Activated T-helper 1 cell treated with anti-CD3 and anti-CD28 coated beads, Interleukin-12 subunit alpha, Interleukin-12 subunit beta, Interleukin-2, Interleukin-4 antibody, amounts not matched to agents 30 ng/mL and 10 ng/mL and 1 ng/mL, durations not matched to agents 14 hours and 24 hours and 36 hours (primary cell): ENCODE data around the gene GALNT17. TPM values are rescaled to one million over a fixed set of nuclear protein-coding genes. Genes with fewer than 3 reads are reported as not detected.

ENCODE experiments used
- DNase-seq: peaks from one replicate; pipeline ENCODE4 v3.0.0; 2021; ENCODE audit warnings: low spot score
- H3K27ac Mint-ChIP-seq: one replicate; pipeline ENCODE4 v1.8.0; 2021; ENCODE audit warnings: mild to moderate bottlenecking, mixed read lengths
- H3K27me3 Mint-ChIP-seq: one replicate; pipeline ENCODE4 v1.8.0; 2022; ENCODE audit warnings: mild to moderate bottlenecking, moderate library complexity, mixed read lengths; ENCODE audit not compliant: insufficient read depth
- H3K36me3 Mint-ChIP-seq: one replicate; pipeline ENCODE4 v1.8.0; 2021; ENCODE audit warnings: low read depth, mixed read lengths
- H3K4me1 Mint-ChIP-seq: one replicate; pipeline ENCODE4 v1.8.0; 2021; ENCODE audit warnings: low read depth, mixed read lengths
- H3K4me3 Mint-ChIP-seq: one replicate; pipeline ENCODE4 v1.8.0; 2021; ENCODE audit warnings: mild to moderate bottlenecking, moderate library complexity, mixed read lengths
- H3K9me3 Mint-ChIP-seq: one replicate; pipeline ENCODE4 v1.8.0; 2021; ENCODE audit warnings: mixed read lengths
- intact Hi-C: fragments of 100-400 bp; cut with micrococcal nuclease; formaldehyde crosslinking; loops from one replicate; pipeline ENCODE4 v1.15.1; 2024
- total RNA-seq: library from RNA; stranded (reverse); gene quantifications from 2 replicates; pipeline ENCODE4 v1.2.3, GENCODE V29; 2022

GALNT17 gene
- total RNA-seq, 1 donor from 2014 or later: not detected

DNA sequence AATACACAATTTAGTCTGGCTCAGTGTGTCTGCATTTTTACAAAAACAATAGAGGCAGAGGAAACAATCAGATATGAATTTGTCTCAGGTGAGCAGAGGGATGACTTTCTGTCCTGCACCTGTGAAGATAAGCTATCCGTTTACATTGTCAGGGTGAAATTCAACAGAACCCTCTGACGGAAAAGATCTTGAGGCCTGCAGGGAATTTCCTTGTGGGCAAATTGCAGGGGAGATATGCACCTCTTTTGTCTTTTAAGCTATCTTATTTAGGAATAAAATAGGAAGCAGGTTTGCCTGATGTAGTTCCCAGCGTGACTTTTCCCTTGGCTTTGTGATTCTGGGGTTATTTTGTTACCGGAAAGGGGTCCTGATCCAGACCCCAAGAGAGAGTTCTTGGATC lies 325.1 kb downstream of the GALNT17 start:
- Mint-ChIP-seq H3K4me3 (no peak overlapping the region), H3K9me3 (peaks cover 43% of the 10 kb centered on the region), H3K36me3 (no peaks in the 10 kb centered on the region), H3K27me3 (no peaks in the 10 kb centered on the region), H3K4me1 (no peaks in the 10 kb centered on the region), H3K27ac (no peak overlapping the region)
- intact Hi-C loops: no loop called here
- DNase-seq: no peak

- Mint-ChIP-seq H3K27me3 (no peaks in the 10 kb centered on the region), H3K9me3 (peaks cover 49% of the 10 kb centered on the region), H3K4me3 (no peak overlapping the region), H3K36me3 (no peaks in the 10 kb centered on the region), H3K27ac (no peak overlapping the region), H3K4me1 (no peaks in the 10 kb centered on the region)
- intact Hi-C loops: no loop called here
- no peak for DNase-seq
Measured at GRCh38 chr7:71457846-71458590, 326.1 kb downstream of the GALNT17 start.

DNA sequence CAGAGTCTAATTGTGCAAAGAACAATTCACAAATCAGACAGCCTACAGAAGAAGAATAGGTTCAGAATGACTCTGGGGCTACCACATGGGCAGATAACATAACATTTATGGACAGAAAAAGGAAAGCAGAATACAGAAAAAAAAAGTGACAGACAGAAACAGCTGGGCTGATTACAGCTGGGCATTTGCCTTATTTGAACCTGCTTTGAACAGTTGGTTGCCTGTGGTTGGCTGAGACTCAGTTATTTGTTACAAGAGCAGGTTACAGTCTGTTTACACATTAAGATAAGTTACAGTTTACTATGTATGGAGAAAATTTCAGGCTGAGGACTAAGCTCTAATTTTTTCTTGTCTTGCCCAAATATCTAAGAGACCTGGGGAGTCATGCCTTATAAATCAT lies 327.2 kb downstream of the GALNT17 start:
- H3K27ac Mint-ChIP-seq: no peak overlapping the region
- intact Hi-C loops: no loop called here
- no peaks in the 10 kb centered on the region for H3K27me3 Mint-ChIP-seq
- peaks cover 47% of the 10 kb centered on the region for H3K9me3 Mint-ChIP-seq
- no peaks in the 10 kb centered on the region for H3K4me1 Mint-ChIP-seq
- H3K4me3 Mint-ChIP-seq: no peak overlapping the region
- DNase-seq: no peak
- no peaks in the 10 kb centered on the region for H3K36me3 Mint-ChIP-seq

- intact Hi-C loops: no loop called here
- Mint-ChIP-seq H3K9me3 (peaks cover 53% of the 10 kb centered on the region), H3K36me3 (no peaks in the 10 kb centered on the region), H3K27me3 (no peaks in the 10 kb centered on the region), H3K4me1 (no peaks in the 10 kb centered on the region), H3K4me3 (no peak overlapping the region), H3K27ac (no peak overlapping the region)
- DNase-seq: no peak
Measured at GRCh38 chr7:71461572-71461971, 329.6 kb downstream of the GALNT17 start.

DNA sequence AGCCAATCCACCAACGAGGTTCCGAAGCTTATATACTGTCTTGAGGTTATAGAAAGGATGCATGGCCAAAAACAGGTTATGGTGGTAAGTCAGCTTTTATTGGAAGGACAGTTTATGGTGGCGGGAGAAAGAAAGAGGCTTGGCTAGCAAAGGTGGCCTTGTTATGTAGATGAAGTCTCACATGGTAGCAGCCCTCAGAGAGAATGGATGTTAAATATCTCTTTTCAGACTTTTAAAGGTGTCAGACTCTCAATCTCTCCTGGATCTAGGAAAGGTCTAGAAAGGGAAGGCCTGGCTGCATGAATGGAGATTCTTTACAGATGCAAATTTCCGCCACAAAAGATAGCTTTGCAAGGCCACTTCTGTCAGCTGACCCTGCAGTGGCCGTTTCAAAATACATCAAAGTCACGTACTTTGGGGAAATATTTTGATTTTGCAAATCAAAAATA lies 333.8 kb downstream of the GALNT17 start:
- Mint-ChIP-seq H3K36me3 (no peaks in the 10 kb centered on the region), H3K9me3 (peaks cover 47% of the 10 kb centered on the region), H3K27me3 (no peaks in the 10 kb centered on the region), H3K4me1 (no peaks in the 10 kb centered on the region), H3K4me3 (no peak overlapping the region), H3K27ac (no peak overlapping the region)
- intact Hi-C loops: no loop called here
- no peak for DNase-seq

DNA sequence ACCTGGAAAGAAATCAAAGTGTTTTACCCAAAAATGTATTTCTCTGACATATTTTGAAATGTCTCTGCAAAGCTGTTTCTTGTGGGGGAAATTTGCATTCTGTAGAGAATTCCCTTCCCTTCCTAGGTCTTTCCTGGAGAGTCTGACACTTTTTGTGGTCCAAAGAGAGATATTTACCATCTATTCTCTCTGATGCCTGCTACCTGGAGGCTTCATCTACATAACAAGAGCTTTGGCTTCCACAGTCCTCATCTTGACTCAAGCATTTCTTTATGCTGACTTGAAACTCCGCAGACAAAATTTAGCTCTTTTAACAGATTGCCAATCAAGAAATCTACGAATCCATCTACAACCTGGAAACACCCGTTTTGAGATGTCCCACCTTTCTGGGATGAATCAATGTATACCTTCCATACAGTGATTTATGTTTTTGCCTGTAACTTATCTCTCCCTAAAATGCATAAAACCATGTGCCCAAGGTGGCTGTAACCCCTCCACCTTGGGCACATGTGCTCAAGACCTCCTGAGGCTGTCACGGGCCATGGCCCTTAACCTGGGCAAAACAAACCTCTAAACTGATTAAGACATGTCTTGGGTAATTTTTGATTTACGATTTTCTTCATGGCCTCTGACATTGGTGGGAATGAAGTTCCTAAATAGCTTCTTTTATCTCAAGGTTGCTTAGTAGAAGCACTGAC lies 334.7 kb downstream of the GALNT17 start:
- Mint-ChIP-seq H3K4me3 (no peak overlapping the region), H3K36me3 (no peaks in the 10 kb centered on the region), H3K4me1 (no peaks in the 10 kb centered on the region), H3K27me3 (no peaks in the 10 kb centered on the region), H3K27ac (no peak overlapping the region), H3K9me3 (peaks cover 40% of the 10 kb centered on the region)
- intact Hi-C loops: no loop called here
- DNase-seq: no peak

DNA sequence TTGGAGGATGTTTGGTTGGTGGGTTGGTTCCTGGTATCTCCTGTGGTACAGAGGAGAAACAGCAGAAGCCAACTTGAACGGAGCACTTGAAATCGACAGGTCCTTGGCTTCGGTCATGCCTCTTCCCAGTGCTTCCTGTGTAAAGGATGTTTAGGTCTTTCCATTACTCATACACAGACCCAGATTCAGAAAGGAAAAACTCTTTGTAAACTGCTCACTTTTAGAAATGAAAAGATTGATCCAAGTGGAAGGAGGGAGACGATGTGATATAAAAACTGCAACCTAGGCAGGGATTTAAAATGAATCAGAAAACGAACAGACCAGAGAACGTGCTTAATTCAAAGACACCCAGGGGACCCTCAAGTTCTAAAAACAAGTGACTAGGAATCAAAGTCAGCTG lies 338.4 kb downstream of the GALNT17 start:
- intact Hi-C loops: no loop called here
- Mint-ChIP-seq H3K27me3 (no peaks in the 10 kb centered on the region), H3K4me3 (no peak overlapping the region), H3K36me3 (no peaks in the 10 kb centered on the region), H3K9me3 (peaks cover 24% of the 10 kb centered on the region), H3K27ac (no peak overlapping the region), H3K4me1 (no peaks in the 10 kb centered on the region)
- no peak for DNase-seq

- no peak for DNase-seq
- H3K36me3 Mint-ChIP-seq: no peaks in the 10 kb centered on the region
- no peaks in the 10 kb centered on the region for H3K4me1 Mint-ChIP-seq
- intact Hi-C loops: no loop called here
- H3K27ac Mint-ChIP-seq: no peak overlapping the region
- no peaks in the 10 kb centered on the region for H3K27me3 Mint-ChIP-seq
- H3K4me3 Mint-ChIP-seq: no peak overlapping the region
- peaks cover 24% of the 10 kb centered on the region for H3K9me3 Mint-ChIP-seq
Measured at GRCh38 chr7:71470830-71471229, 338.9 kb downstream of the GALNT17 start.

- H3K9me3 Mint-ChIP-seq: peaks cover 19% of the 10 kb centered on the region
- H3K36me3 Mint-ChIP-seq: no peaks in the 10 kb centered on the region
- intact Hi-C loops: no loop called here
- no peaks in the 10 kb centered on the region for H3K4me1 Mint-ChIP-seq
- H3K4me3 Mint-ChIP-seq: no peak overlapping the region
- H3K27ac Mint-ChIP-seq: no peak overlapping the region
- no peaks in the 10 kb centered on the region for H3K27me3 Mint-ChIP-seq
- DNase-seq: no peak
Measured at GRCh38 chr7:71472962-71473361, 341.0 kb downstream of the GALNT17 start.

DNA sequence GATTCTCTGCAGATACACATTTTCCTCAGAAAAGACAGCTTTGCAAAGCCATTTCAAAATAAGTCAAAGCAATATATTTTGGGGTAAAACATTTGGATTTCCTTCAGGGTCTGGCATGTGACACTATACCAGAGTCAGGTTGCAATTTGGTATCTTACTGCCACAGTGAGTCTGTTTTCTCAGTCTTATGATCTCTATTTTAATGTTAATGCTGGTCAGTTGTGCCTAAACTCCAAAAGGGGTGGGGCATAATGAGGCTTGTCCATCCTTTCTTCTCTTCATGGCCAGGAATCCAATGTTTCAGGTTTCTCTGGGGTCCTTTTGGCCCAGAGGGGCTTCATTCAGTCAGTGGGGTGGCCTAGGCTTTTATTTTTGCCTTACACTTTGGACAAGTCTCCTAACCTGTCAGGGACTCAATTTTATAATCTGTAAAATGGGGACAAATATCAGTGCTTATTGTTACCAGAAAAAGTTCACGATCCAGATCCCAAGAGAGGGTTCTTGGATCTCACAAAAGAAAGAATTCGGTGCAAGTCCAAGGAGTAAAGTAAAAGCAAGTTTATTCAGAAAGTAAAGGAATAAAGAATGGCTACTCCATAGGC lies 341.5 kb downstream of the GALNT17 start:
- Mint-ChIP-seq H3K27ac (no peak overlapping the region), H3K4me3 (no peak overlapping the region), H3K4me1 (no peaks in the 10 kb centered on the region), H3K9me3 (peaks cover 19% of the 10 kb centered on the region), H3K36me3 (no peaks in the 10 kb centered on the region), H3K27me3 (no peaks in the 10 kb centered on the region)
- intact Hi-C loops: no loop called here
- DNase-seq: no peak

- intact Hi-C loops: no loop called here
- no peak overlapping the region for H3K4me3 Mint-ChIP-seq
- H3K36me3 Mint-ChIP-seq: no peaks in the 10 kb centered on the region
- peaks cover 14% of the 10 kb centered on the region for H3K9me3 Mint-ChIP-seq
- no peaks in the 10 kb centered on the region for H3K4me1 Mint-ChIP-seq
- no peak overlapping the region for H3K27ac Mint-ChIP-seq
- H3K27me3 Mint-ChIP-seq: no peaks in the 10 kb centered on the region
- DNase-seq: no peak
Measured at GRCh38 chr7:71477441-71477840, 345.5 kb downstream of the GALNT17 start.

GRCh38 chr7:71479231-71479630 lies 347.3 kb downstream of the GALNT17 start:
- no peaks in the 10 kb centered on the region for H3K27me3 Mint-ChIP-seq
- H3K27ac Mint-ChIP-seq: no peak overlapping the region
- H3K4me1 Mint-ChIP-seq: no peaks in the 10 kb centered on the region
- H3K9me3 Mint-ChIP-seq: peaks cover 13% of the 10 kb centered on the region
- H3K36me3 Mint-ChIP-seq: no peaks in the 10 kb centered on the region
- DNase-seq: no peak
- H3K4me3 Mint-ChIP-seq: no peak overlapping the region
- intact Hi-C loops: no loop called here

- Mint-ChIP-seq H3K4me3 (no peak overlapping the region), H3K9me3 (peaks cover 18% of the 10 kb centered on the region), H3K4me1 (no peaks in the 10 kb centered on the region), H3K36me3 (no peaks in the 10 kb centered on the region), H3K27me3 (no peaks in the 10 kb centered on the region), H3K27ac (no peak overlapping the region)
- no peak for DNase-seq
- intact Hi-C loops: loop anchor here (10.0 kb wide), 1 partner anchor 56 kb away; no protein-coding TSS in a partner anchor
Measured at GRCh38 chr7:71480791-71481190, 348.8 kb downstream of the GALNT17 start.
